HUES48 (cell line): ENCODE measurements around the gene CIART.
A peak's percentile ranks its signal among the peaks of the same experiment; 100 is the strongest.
"Not testable (repeated sequence)": the region's sequence is repeated elsewhere in the genome, so short reads cannot be mapped to it uniquely, and the experiment has no call there.

Experiments used
- H3K27ac ChIP-seq: one replicate; pipeline ENCODE4 v1.7.0; 2013; ENCODE audit warnings: low read depth, low read length, inconsistent platforms
- H3K27me3 ChIP-seq: 2 replicates; pipeline ENCODE4 v1.6.1; 2013; ENCODE audit warnings: mild to moderate bottlenecking, low read length; ENCODE audit not compliant: control insufficient read depth, insufficient read depth
- H3K36me3 ChIP-seq: 2 replicates; pipeline ENCODE4 v1.6.1; 2013; ENCODE audit warnings: low read length; ENCODE audit not compliant: control insufficient read depth, insufficient read depth
- H3K4me1 ChIP-seq: 2 replicates; pipeline ENCODE4 v1.6.1; 2013; ENCODE audit warnings: mild to moderate bottlenecking, low read length; ENCODE audit not compliant: control insufficient read depth, insufficient read depth
- H3K4me3 ChIP-seq: 2 replicates; pipeline ENCODE4 v1.5.1; 2013; ENCODE audit warnings: mild to moderate bottlenecking, low read depth, low read length
- H3K9ac ChIP-seq: 2 replicates; pipeline ENCODE4 v1.6.1; 2013; ENCODE audit warnings: mild to moderate bottlenecking, low read depth, low read length, moderate library complexity
- H3K9me3 ChIP-seq: 2 replicates; pipeline ENCODE4 v1.6.1; 2013; ENCODE audit warnings: low read length; ENCODE audit not compliant: control insufficient read depth, insufficient read depth

CIART gene

GRCh38 chr1:150282558-150282958 lies 204 bp downstream of the CIART start:
- Histone ChIP-seq H3K4me3 (peak overlapping the region; percentile 73), H3K27me3 (peaks cover 12% of the 10 kb centered on the region; the same call in 1 of the 2 replicates), H3K9me3 (no peaks in the 10 kb centered on the region), H3K36me3 (peaks cover 22% of the 10 kb centered on the region), H3K27ac (no peak overlapping the region), H3K9ac (peak overlapping the region; percentile 68), H3K4me1 (peaks cover 12% of the 10 kb centered on the region; the same call in 1 of the 2 replicates)

GRCh38 chr1:150283260-150283659 lies 906 bp downstream of the CIART start:
- Histone ChIP-seq H3K9ac (peak overlapping the region; percentile 68; the same call in 1 of the 2 replicates), H3K9me3 (no peaks in the 10 kb centered on the region), H3K36me3 (peaks cover 24% of the 10 kb centered on the region), H3K27me3 (peaks cover 12% of the 10 kb centered on the region; the same call in 1 of the 2 replicates), H3K27ac (no peak overlapping the region), H3K4me1 (peaks cover 12% of the 10 kb centered on the region; the same call in 1 of the 2 replicates), H3K4me3 (peak overlapping the region; percentile 73)

GRCh38 chr1:150288382-150288781 lies 6.0 kb downstream of the CIART start:
- Histone ChIP-seq H3K27me3 (peaks cover 3% of the 10 kb centered on the region; the same call in 1 of the 2 replicates), H3K4me3 (no peak overlapping the region), H3K9ac (no peak overlapping the region), H3K4me1 (peaks cover 7% of the 10 kb centered on the region; the same call in 1 of the 2 replicates), H3K27ac (no peak overlapping the region), H3K9me3 (no peaks in the 10 kb centered on the region), H3K36me3 (peaks cover 20% of the 10 kb centered on the region)

GRCh38 chr1:150288822-150289221 lies 6.5 kb downstream of the CIART start:
- H3K9ac ChIP-seq = no peak overlapping the region
- H3K9me3 ChIP-seq = no peaks in the 10 kb centered on the region
- peaks cover 20% of the 10 kb centered on the region for H3K36me3 ChIP-seq
- H3K27me3 ChIP-seq = no peaks in the 10 kb centered on the region
- 0 out of 2 replicates have a peak, but pooled peaks cover 5% of the 10 kb centered on the region for H3K4me1 ChIP-seq
- no peak overlapping the region for H3K27ac ChIP-seq
- no peak overlapping the region for H3K4me3 ChIP-seq

GRCh38 chr1:150293433-150294253 lies 11.3 kb downstream of the CIART start, which contains the start of gene MRPS21:
Gene MRPS21, plus strand, starts transcription at chr1:150293861. Its CDS starts 506 bp downstream, at chr1:150294367.
- Histone ChIP-seq H3K27me3 (no peaks in the 10 kb centered on the region), H3K27ac (peak within 1 kb of the TSS; percentile 79), H3K4me1 (0 out of 2 replicates have a peak, but pooled peaks cover 5% of the 10 kb centered on the region), H3K4me3 (peak within 1 kb of the TSS; percentile 96), H3K9ac (peak within 1 kb of the TSS; percentile 93), H3K36me3 (peaks cover 33% of the 10 kb centered on the region), H3K9me3 (no peaks in the 10 kb centered on the region)

- Histone ChIP-seq H3K4me3 (no peak overlapping the region), H3K4me1 (0 out of 2 replicates have a peak, but pooled peaks cover 5% of the 10 kb centered on the region), H3K9me3 (no peaks in the 10 kb centered on the region), H3K27me3 (no peaks in the 10 kb centered on the region), H3K9ac (no peak overlapping the region), H3K27ac (peak overlapping the region; percentile 26), H3K36me3 (peaks cover 50% of the 10 kb centered on the region)
These were observed 13.1 kb downstream of the CIART start for GRCh38 chr1:150295476-150295875.

GRCh38 chr1:150299716-150300115 lies 17.4 kb downstream of the CIART start:
- Histone ChIP-seq H3K27ac (no peak overlapping the region), H3K9me3 (no peaks in the 10 kb centered on the region), H3K4me3 (no peak overlapping the region), H3K9ac (no peak overlapping the region), H3K4me1 (peaks cover 20% of the 10 kb centered on the region), H3K36me3 (peaks cover 80% of the 10 kb centered on the region), H3K27me3 (no peaks in the 10 kb centered on the region)

GRCh38 chr1:150302338-150302737 lies 20.0 kb downstream of the CIART start:
- no peaks in the 10 kb centered on the region for H3K27me3 ChIP-seq
- 0 out of 2 replicates have a peak overlapping the region, but pooled peaks have one; percentile 19 for H3K4me3 ChIP-seq
- H3K36me3 ChIP-seq = peaks cover 76% of the 10 kb centered on the region
- H3K27ac ChIP-seq = peak overlapping the region; percentile 93
- peaks cover 20% of the 10 kb centered on the region for H3K4me1 ChIP-seq
- 0 out of 2 replicates have a peak overlapping the region, but pooled peaks have one; percentile 2 for H3K9ac ChIP-seq
- H3K9me3 ChIP-seq = no peaks in the 10 kb centered on the region

GRCh38 chr1:150302902-150303301 lies 20.5 kb downstream of the CIART start:
- Histone ChIP-seq H3K27ac (peak overlapping the region; percentile 93), H3K27me3 (no peaks in the 10 kb centered on the region)

GRCh38 chr1:150308585-150308984 lies 26.2 kb downstream of the CIART start:
- H3K36me3 ChIP-seq = peaks cover 34% of the 10 kb centered on the region
- not testable (repeated sequence) for H3K4me3 ChIP-seq, H3K27me3 ChIP-seq, H3K4me1 ChIP-seq, H3K9me3 ChIP-seq, H3K27ac ChIP-seq, H3K9ac ChIP-seq

More at GRCh38 chr1:150302902-150303301, 20.5 kb downstream of the CIART start:
- H3K4me3 ChIP-seq = peak overlapping the region; percentile 18; the same call in 1 of the 2 replicates
- H3K36me3 ChIP-seq = peaks cover 76% of the 10 kb centered on the region
- no peak overlapping the region for H3K9ac ChIP-seq
- no peaks in the 10 kb centered on the region for H3K9me3 ChIP-seq
- peaks cover 20% of the 10 kb centered on the region for H3K4me1 ChIP-seq
